ENCODE data around the gene CNTN4. TPM values are rescaled to one million over a fixed set of nuclear protein-coding genes. Genes with fewer than 3 reads are reported as not detected.
A peak's percentile ranks its signal among the peaks of the same experiment; 100 is the strongest.

CNTN4 gene
- total RNA-seq, 1 donor from 2014 or later, result 23.0 TPM

- H3K27ac Mint-ChIP-seq (ENCODE audit: unreplicated experiment), result no peak overlapping the region
- H3K27me3 Mint-ChIP-seq (ENCODE audit: unreplicated experiment), result no peaks in the 10 kb centered on the region
- H3K36me3 Mint-ChIP-seq (ENCODE audit: unreplicated experiment), result no peaks in the 10 kb centered on the region
- no peak for DNase-seq
- TF ChIP-seq CTCF (IDR thresholded peaks at IDR 0.05; ENCODE audit: partially characterized antibody, unreplicated experiment), result no peak
- H3K4me1 Mint-ChIP-seq (ENCODE audit: low read depth, unreplicated experiment), result no peaks in the 10 kb centered on the region
- no peak overlapping the region for H3K4me3 Mint-ChIP-seq (ENCODE audit: unreplicated experiment)
- H3K9me3 Mint-ChIP-seq (ENCODE audit: unreplicated experiment), result no peaks in the 10 kb centered on the region
These were observed 436.5 kb downstream of the CNTN4 start for GRCh38 chr3:2535206-2535605.

GRCh38 chr3:2536575-2536974 is 437.9 kb downstream of the CNTN4 start:
- Mint-ChIP-seq H3K36me3 (ENCODE audit: unreplicated experiment) (no peaks in the 10 kb centered on the region), H3K27me3 (ENCODE audit: unreplicated experiment) (no peaks in the 10 kb centered on the region), H3K27ac (ENCODE audit: unreplicated experiment) (no peak overlapping the region), H3K9me3 (ENCODE audit: unreplicated experiment) (no peaks in the 10 kb centered on the region), H3K4me1 (ENCODE audit: low read depth, unreplicated experiment) (no peaks in the 10 kb centered on the region), H3K4me3 (ENCODE audit: unreplicated experiment) (no peak overlapping the region)
- DNase-seq, result no peak
- no peak for TF ChIP-seq CTCF (IDR thresholded peaks at IDR 0.05; ENCODE audit: partially characterized antibody, unreplicated experiment)

GRCh38 chr3:2540115-2540514 is 441.4 kb downstream of the CNTN4 start:
- H3K4me1 Mint-ChIP-seq (ENCODE audit: low read depth, unreplicated experiment), result peaks cover 1% of the 10 kb centered on the region
- no peaks in the 10 kb centered on the region for H3K27me3 Mint-ChIP-seq (ENCODE audit: unreplicated experiment)
- no peak overlapping the region for H3K4me3 Mint-ChIP-seq (ENCODE audit: unreplicated experiment)
- TF ChIP-seq CTCF (IDR thresholded peaks at IDR 0.05; ENCODE audit: partially characterized antibody, unreplicated experiment), result no peak
- H3K27ac Mint-ChIP-seq (ENCODE audit: unreplicated experiment), result no peak overlapping the region
- no peak for DNase-seq
- H3K9me3 Mint-ChIP-seq (ENCODE audit: unreplicated experiment), result no peaks in the 10 kb centered on the region
- H3K36me3 Mint-ChIP-seq (ENCODE audit: unreplicated experiment), result no peaks in the 10 kb centered on the region

- Mint-ChIP-seq H3K36me3 (ENCODE audit: unreplicated experiment) (peaks cover 6% of the 10 kb centered on the region), H3K27ac (ENCODE audit: unreplicated experiment) (no peak overlapping the region), H3K4me3 (ENCODE audit: unreplicated experiment) (no peak overlapping the region), H3K9me3 (ENCODE audit: unreplicated experiment) (no peaks in the 10 kb centered on the region), H3K4me1 (ENCODE audit: low read depth, unreplicated experiment) (peaks cover 1% of the 10 kb centered on the region), H3K27me3 (ENCODE audit: unreplicated experiment) (peaks cover 1% of the 10 kb centered on the region)
- TF ChIP-seq CTCF (IDR thresholded peaks at IDR 0.05; ENCODE audit: partially characterized antibody, unreplicated experiment), result no peak
- peak; percentile 64 for DNase-seq
These were observed 444.6 kb downstream of the CNTN4 start for GRCh38 chr3:2543247-2543646.

- H3K4me3 Mint-ChIP-seq (ENCODE audit: unreplicated experiment), result no peak overlapping the region
- peaks cover 6% of the 10 kb centered on the region for H3K36me3 Mint-ChIP-seq (ENCODE audit: unreplicated experiment)
- H3K27ac Mint-ChIP-seq (ENCODE audit: unreplicated experiment), result no peak overlapping the region
- no peak for DNase-seq
- no peaks in the 10 kb centered on the region for H3K9me3 Mint-ChIP-seq (ENCODE audit: unreplicated experiment)
- peaks cover 1% of the 10 kb centered on the region for H3K27me3 Mint-ChIP-seq (ENCODE audit: unreplicated experiment)
- peaks cover 1% of the 10 kb centered on the region for H3K4me1 Mint-ChIP-seq (ENCODE audit: low read depth, unreplicated experiment)
- no peak for TF ChIP-seq CTCF (IDR thresholded peaks at IDR 0.05; ENCODE audit: partially characterized antibody, unreplicated experiment)
These were observed 445.5 kb downstream of the CNTN4 start for GRCh38 chr3:2544212-2544611.
